ENCODE results near the gene AKR1C8.

DNA sequence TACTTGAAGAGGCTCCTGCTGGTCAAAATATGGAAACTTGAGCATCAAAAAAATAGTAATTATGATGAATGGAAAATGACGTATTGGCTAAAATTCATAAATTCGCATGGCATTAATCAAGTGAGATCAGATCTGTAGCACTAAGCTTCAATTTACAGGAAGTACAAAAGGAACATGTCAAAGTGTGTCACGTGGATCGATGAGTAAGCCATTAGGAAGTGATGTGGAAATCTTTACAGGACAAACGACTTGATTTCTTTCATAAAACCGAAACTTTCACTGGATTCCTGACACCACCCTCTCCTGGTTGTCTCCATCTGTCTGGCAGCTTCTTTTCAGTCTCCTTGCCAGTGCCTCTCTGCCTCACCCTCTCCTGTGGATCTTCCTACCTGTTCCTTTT lies 25.8 kb downstream of the AKR1C8 start:
- no peak for TF ChIP-seq ZNF24 (IDR thresholded peaks at IDR 0.05)
- TF ChIP-seq KLF9 (CRISPR knock-in tag; IDR thresholded peaks at IDR 0.05; ENCODE audit: low read depth): no peak
- no peak for TF ChIP-seq ZNF776 (CRISPR knock-in tag; IDR thresholded peaks at IDR 0.05)
- TF ChIP-seq ZNF530 (CRISPR knock-in tag; IDR thresholded peaks at IDR 0.05; ENCODE audit: low read depth): no peak

Measured in HepG2 (cell line).